T47D (cell line): ENCODE results near the gene AGAP3.

Experiments used
- DNase-seq, 2 experiments: peaks; one replicate each; pipeline versions ENCODE4 v3.0.0 to v3.0.0-alpha.2; 2011 to 2012; ENCODE audit warnings: low read depth in 1 of 2, low spot score in 1 of 2
- JUND ChIP-seq: IDR thresholded peaks from 2 replicates; pipeline ENCODE4 v1.6.1; 2012; ENCODE audit warnings: low read depth
- in situ Hi-C: cut with HindIII; loops from 2 replicates; pipeline ENCODE4 v1.10.0; 2016; ENCODE audit warnings: low sequenced_read_pairs, low pct_unique_long_range_greater_than_20kb

The AGAP3 gene

GRCh38 chr7:151139071-151139790 is 53.0 kb downstream of the AGAP3 start:
- TF ChIP-seq JUND, result no peak
- DNase-seq, result no peak
- in situ Hi-C loops, result no loop called here

DNA sequence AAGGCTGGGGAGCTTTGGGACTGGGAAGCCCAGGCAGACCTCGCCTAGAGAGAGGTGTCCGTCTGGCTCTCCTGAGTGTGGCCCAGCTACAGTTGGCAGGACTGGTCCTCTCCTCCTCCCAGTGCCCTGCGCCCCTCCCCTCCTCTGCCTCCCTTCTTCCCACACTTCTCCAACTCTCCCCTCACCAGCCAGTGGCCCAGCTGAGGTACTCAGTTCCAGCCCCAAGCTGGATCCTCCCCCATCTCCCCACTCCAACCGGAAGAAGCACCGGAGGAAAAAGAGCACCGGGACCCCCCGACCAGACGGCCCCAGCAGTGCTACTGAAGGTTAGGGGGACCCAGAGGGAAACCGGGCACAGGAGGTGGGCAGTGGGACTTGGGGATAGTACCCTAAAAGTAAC is 53.5 kb downstream of the AGAP3 start:
- in situ Hi-C loops, result no loop called here
- DNase-seq, result no peak

GRCh38 chr7:151140826-151141225 is 54.6 kb downstream of the AGAP3 start:
- DNase-seq, result no peak
- TF ChIP-seq JUND, result no peak
- in situ Hi-C loops, result no loop called here

More for the DNA sequence above, 53.5 kb downstream of the AGAP3 start:
- no peak for TF ChIP-seq JUND

DNA sequence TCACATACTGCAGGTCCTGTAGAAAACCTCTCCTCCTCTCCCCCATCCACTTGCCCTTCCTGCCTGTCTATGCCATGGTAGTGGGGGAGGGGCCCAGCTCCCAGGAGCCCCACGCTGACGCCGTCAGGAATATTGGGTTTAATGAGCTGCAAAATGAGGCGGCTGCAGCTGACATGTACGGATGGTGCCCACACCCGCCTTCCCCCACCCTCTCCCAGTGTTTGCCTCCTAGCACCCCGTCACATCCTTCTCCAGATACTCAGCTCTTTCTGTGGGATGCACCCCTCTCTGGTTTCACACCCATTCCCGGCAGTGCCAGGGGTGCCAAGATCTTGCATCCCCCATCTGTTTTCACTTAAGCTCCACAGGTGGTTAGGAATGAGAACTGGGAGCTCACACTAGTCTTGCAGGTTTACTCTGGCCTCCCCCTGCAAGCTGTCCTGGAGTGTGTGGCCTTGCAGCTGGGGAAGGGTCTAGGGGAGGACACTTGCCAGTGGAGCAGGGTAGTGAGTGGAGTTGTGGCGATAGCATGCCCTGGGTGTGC is 55.1 kb downstream of the AGAP3 start:
- in situ Hi-C loops, result no loop called here
- DNase-seq, result no peak
- no peak for TF ChIP-seq JUND

DNA sequence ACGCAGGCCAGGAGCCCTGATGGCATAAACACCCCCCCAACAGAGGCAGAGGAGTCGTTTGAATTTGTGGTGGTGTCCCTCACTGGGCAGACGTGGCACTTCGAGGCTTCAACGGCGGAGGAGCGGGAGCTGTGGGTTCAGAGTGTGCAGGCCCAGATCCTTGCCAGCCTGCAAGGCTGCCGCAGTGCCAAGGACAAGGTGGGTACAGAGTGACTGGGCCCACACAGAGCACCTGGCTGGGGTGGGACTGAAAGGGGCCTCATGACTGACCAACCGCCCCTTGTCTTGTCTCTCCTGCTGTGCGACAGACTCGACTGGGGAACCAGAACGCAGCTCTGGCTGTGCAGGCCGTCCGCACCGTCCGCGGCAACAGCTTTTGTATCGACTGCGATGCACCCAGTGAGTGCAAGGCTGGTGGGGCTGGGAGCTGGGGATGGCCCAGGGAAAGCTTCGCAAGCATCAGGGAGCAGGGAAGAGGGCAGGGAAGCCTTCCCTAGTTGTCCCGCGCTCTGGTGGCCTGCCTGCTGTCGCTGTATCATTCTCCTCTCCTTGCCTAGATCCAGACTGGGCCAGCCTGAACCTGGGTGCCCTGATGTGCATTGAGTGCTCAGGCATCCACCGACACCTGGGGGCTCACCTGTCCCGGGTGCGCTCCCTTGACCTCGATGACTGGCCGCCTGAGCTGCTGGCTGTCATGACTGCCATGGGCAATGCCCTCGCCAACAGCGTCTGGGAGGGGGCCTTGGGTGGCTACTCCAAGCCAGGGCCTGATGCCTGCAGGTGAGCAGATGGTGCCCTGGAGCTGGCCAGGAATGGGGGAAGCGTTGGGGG is 55.8 kb downstream of the AGAP3 start:
- no peak for TF ChIP-seq JUND
- in situ Hi-C loops, result no loop called here
- no peak for DNase-seq

DNA sequence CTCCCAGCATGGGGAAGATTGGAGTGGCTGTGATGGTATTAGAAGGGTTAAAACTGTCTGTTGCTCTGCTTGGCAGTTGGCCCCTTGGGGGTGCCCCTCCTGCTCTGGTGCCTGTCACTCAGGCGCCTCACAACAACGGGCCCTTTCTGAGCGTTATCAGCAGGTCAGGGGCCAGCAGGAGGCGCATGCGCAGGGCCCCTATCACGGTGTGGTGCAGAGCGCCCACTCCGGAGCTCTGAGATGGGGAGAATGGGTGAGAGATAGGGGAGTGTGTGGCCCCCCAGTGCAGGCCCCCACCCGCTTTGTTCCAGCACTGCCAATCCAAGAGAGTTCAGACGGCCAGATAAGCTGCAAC is 56.4 kb downstream of the AGAP3 start:
- in situ Hi-C loops, result no loop called here
- no peak for DNase-seq
- no peak for TF ChIP-seq JUND

DNA sequence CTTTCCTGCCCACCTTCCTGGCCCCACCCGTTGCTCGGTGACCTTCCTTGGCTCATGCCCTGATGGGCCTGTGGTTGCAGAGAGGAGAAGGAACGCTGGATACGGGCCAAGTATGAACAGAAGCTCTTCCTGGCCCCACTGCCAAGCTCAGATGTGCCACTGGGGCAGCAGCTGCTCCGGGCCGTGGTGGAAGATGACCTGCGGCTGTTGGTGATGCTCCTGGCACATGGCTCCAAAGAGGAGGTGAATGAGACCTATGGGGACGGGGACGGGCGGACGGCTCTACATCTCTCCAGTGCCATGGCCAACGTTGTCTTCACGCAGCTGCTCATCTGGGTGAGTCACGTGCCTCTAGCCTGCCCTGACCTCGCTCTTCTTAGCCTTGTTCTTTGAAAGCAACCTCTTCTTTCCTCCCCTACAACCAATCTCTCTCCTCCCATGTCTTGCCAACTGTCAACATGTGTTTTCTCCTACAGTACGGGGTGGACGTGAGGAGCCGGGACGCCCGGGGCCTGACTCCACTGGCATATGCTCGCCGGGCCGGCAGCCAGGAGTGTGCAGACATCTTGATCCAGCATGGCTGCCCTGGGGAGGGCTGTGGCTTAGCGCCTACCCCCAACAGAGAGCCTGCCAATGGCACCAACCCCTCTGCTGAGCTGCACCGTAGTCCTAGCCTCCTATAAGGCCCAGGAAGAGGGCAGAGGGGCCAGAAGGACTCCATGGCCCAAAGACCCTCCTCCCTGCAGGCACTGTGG is 57.2 kb downstream of the AGAP3 start:
- in situ Hi-C loops, result no loop called here
- no peak for TF ChIP-seq JUND
- no peak for DNase-seq

- in situ Hi-C loops, result no loop called here
- no peak for DNase-seq
Observed at GRCh38 chr7:151144387-151144786, 58.1 kb downstream of the AGAP3 start.

DNA sequence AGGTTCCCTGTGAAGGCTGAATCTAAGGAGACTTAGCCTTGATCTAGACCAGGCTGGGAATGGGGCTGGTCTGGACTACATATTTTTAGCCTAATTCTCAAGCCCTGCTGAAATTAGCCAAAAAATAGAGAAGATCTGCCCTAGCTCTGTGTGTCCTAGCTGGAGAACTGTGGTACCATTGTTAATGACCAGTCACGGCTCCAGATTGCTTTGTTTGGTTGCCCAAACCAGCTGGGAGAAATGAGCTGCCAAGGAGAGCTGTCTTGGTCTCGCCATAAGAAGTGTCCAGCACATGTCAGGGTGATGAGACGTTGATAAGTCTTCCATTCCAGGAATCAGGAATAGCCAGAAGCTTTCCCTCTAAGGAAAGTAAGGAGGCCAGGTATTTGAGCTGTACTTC is 60.5 kb downstream of the AGAP3 start:
- in situ Hi-C loops, result no loop called here
- no peak for TF ChIP-seq JUND
- no peak for DNase-seq

More at GRCh38 chr7:151144387-151144786, 58.1 kb downstream of the AGAP3 start:
- no peak for TF ChIP-seq JUND

DNA sequence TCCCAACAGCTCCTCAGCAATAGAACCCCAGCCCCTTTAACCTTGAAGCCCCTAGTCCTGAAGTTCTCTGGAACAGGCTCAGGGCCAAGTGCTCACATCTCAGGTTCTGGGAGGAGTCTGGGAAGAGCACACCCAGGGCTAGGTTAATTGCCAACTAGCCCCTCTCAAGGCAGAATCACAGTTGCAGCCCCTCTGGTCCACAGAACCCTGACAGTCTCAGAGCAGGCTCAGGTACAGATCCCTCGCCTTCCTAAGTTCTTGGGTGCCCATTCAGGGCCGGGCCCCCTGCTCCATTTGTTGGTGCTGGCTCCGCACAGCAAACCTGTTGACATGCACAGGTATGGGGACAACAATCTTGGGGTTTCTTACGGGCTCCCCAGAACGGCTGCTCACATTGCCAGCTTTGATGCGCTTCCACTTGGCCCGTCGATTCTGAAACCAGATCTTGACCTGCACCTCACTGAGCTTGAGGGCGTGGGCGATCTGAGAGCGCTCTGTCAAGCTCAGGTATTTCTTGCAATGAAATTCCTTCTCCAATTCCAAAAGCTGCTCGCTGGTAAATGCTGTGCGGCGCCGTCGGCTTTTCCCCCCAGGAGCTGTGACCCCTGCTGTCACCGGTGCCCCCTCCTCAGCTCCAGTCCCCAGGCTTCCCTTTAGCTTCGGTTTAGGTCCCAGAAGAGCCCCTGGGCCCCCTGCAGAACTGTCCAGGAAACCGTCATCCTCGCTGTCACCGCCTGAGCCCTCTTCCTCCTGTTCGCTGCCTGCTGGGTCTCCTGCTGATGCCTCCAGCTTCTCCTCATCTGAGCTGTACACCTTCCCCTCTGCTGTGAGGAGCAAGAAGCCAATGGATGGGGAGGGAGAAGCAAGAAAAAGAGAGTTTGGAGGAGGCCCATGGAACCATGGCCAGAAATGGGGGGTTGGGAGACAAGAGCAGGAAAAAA is 62.3 kb downstream of the AGAP3 start:
- in situ Hi-C loops, result no loop called here
- DNase-seq, result no peak
- no peak for TF ChIP-seq JUND

DNA sequence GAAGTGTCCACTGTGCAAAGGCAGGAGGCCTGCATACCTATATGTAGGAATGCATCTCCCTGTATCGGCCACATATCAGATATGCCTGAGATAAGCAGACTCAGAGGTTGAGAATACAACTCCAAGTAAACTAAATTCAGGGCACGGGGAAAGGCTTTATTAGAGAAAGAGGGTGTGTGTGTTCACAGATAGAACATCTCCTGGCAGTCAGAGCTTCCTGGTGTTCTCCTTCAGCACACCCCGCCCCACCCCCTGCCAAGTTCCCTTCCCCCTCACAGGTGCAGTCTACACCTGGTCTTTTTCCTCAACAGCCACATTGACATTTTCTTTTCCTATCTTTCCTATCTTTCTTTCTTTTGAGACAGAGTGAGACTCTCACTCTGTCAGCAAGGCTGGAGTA is 64.1 kb downstream of the AGAP3 start:
- no peak for DNase-seq
- no peak for TF ChIP-seq JUND
- in situ Hi-C loops, result no loop called here
